ENCODE measurements around the gene RRAGD.

The RRAGD gene

GRCh38 chr6:89328976-89329375, 83.1 kb downstream of the RRAGD start:
- DNase-seq, result no peak

GRCh38 chr6:89324304-89324703, 87.8 kb downstream of the RRAGD start:
- DNase-seq, result no peak

- no peak for DNase-seq
Measured at GRCh38 chr6:89323511-89323971, 88.5 kb downstream of the RRAGD start.

GRCh38 chr6:89321131-89321970, 90.7 kb downstream of the RRAGD start:
- DNase-seq, result no peak

GRCh38 chr6:89320012-89320559, 92.0 kb downstream of the RRAGD start:
- DNase-seq, result no peak

- no peak for DNase-seq
Measured at GRCh38 chr6:89317067-89317466, 95.0 kb downstream of the RRAGD start.

GRCh38 chr6:89315249-89315885, 96.7 kb downstream of the RRAGD start, which contains the start of gene GABRR2:
TSS of gene GABRR2 (minus strand) at chr6:89315299. CDS start at chr6:89315165, 134 bp downstream.
- no peak for DNase-seq

- DNase-seq, result no peak
Measured at GRCh38 chr6:89314692-89315091, 97.4 kb downstream of the RRAGD start.

Data from NCI-H2107 (cell line).